GM10248 (cell line): ENCODE results near the gene ADAMTS15.

Experiments used
- CTCF ChIA-PET: fragments of 300-600 bp; sonication (Branson Sonifier 250); formaldehyde crosslinking; extraction: SDS; loops from one replicate; lab custom pipeline; 2021; ENCODE audit warnings: antibody characterized with exemption; lab: Yijun Ruan, JAX
- POLR2A ChIA-PET: fragments of 350-650 bp; sonication (Branson Sonifier 250); formaldehyde crosslinking; extraction: SDS; loops from one replicate; lab custom pipeline; 2020; ENCODE audit warnings: antibody characterized with exemption; lab: Yijun Ruan, JAX
- DNase-seq: peaks from one replicate; pipeline ENCODE4 v3.0.0; 2012; ENCODE audit errors: extremely low spot score
- CTCF ChIP-seq: IDR thresholded peaks from 2 replicates; pipeline ENCODE4 v1.5.1; 2012; ENCODE audit warnings: mild to moderate bottlenecking, low read depth; ENCODE audit errors: extremely low read depth, missing control alignments, control extremely low read depth

ADAMTS15 gene

GRCh38 chr11:130427581-130428315, 20.7 kb upstream of the ADAMTS15 start:
- DNase-seq, result no peak
- ChIA-PET POLR2A (no interaction called here), CTCF (interaction anchor here (18.4 kb wide), 1 partner anchor 437 kb away, joined by 447 read pairs; no protein-coding TSS in a partner anchor)
- no peak for TF ChIP-seq CTCF

DNA sequence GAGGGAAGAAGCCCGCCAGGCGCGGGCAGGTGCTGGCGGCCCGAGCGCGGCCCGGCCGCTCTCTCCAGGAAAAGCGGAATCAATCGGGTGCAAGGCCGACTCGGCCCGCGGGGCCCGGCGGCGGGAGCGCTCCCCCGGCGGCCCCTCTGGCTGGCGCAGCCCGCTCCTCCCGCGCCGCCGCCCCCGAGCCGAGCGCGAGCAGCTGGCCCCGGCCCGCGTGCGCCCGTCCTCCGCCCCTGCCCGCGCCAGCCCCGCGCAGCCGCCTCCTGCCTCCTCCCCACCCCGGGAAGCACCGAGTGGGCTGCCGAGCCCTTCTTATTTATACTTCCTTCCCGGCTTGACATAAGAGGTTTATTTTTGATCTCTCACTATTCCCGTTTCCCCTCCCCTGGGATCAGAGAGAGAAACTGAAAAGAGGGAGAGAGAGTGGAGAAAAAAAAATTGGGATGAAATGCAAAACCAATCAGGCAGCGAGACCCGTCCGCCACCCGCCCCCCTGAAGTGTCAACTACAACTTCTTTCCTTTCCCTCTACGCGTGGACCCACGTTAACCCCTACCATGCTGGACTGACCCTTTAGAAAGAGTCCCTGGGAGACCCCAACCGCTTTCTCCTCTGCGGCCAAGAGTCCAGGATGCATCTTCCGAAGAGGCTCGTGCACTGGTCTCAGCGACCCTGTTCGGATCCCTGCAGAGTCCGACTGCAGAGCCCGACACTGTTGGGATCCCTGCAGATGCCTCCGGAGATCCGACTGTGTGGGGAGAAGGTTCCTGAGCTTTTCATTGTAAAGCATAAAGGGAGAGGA, 19.9 kb upstream of the ADAMTS15 start, which contains the start of gene ADAMTS8:
Gene ADAMTS8, minus strand, starts transcription at position 294 of the 804 bp plus-strand sequence. CDS start 323 bp downstream, outside the sequence.
- ChIA-PET POLR2A (no interaction called here), CTCF (interaction anchor here (5.3 to 18.4 kb wide), 2 partner anchors 437 to 464 kb away, joined by 42 to 447 read pairs; no protein-coding TSS in a partner anchor)
- DNase-seq, result no peak
- TF ChIP-seq CTCF, result no peak

GRCh38 chr11:130429120-130429681, 19.2 kb upstream of the ADAMTS15 start:
- CTCF ChIA-PET, result interaction anchor here (5.3 to 18.4 kb wide), 2 partner anchors 436 to 464 kb away, joined by 42 to 447 read pairs; no protein-coding TSS in a partner anchor
- no peak for DNase-seq
- POLR2A ChIA-PET, result no interaction called here

DNA sequence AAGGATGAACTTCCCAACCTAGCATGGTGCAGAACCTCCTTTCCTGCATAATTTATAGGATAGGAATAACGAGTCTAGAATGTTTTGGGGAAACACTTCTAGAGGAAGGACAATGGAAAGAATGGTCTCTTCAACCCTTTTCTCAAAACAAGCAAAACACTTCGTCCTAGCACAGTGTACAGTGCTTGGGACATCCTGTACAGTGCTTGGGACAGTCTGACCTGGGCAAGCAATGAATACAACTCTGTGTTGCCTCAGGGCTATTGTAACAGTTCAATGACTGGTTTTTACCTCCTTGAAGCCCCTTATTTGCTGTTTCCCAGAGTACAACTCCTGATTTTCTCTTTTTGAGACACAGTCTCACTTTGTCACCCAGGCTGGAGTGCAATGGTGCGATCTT, 18.5 kb upstream of the ADAMTS15 start:
- POLR2A ChIA-PET, result no interaction called here
- DNase-seq, result no peak
- no peak for TF ChIP-seq CTCF
- CTCF ChIA-PET, result interaction anchor here (1.6 to 18.4 kb wide), 5 partner anchors 12 to 463 kb away, joined by 5 to 447 read pairs (median 13); no protein-coding TSS in a partner anchor

More at GRCh38 chr11:130429120-130429681, 19.2 kb upstream of the ADAMTS15 start:
- no peak for TF ChIP-seq CTCF

- TF ChIP-seq CTCF, result peak; percentile 89
- ChIA-PET CTCF (interaction anchor here (0.6 to 18.4 kb wide), 30 partner anchors 10 to 498 kb away, joined by 3 to 447 read pairs (median 4); partner anchors contain the start of gene ADAMTS15), POLR2A (no interaction called here)
- peak; percentile 75 for DNase-seq
Observed at GRCh38 chr11:130431331-130431773, 17.1 kb upstream of the ADAMTS15 start.

- ChIA-PET POLR2A (no interaction called here), CTCF (interaction anchor here (0.8 to 18.4 kb wide), 25 partner anchors 11 to 497 kb away, joined by 3 to 447 read pairs (median 5); partner anchors contain the start of gene ADAMTS15)
- no peak for DNase-seq
- no peak for TF ChIP-seq CTCF
Observed at GRCh38 chr11:130431801-130432200, 16.6 kb upstream of the ADAMTS15 start.
